Endothelial cell of umbilical vein (primary cell): ENCODE results near the gene SPTBN5. TPM values are rescaled to one million over a fixed set of nuclear protein-coding genes. Genes with fewer than 3 reads are reported as not detected.

Experiments used
- BruUV-seq: library from RNA; stranded (reverse); fragments of 400-500 nt; replicated peaks from 2 replicates; lab custom pipeline; 2021; lab: Mats Ljungman, UMichigan
- CTCF ChIA-PET: fragments of 300-600, 350-600 bp; sonication (Branson Sonifier 250); formaldehyde crosslinking; loops from one replicate; lab custom pipeline; 2021; ENCODE audit warnings: antibody characterized with exemption, inconsistent platforms; lab: Charles Lee
- POLR2A ChIA-PET: fragments of 300-600, 350-600 bp; sonication (Branson Sonifier 250); formaldehyde crosslinking; loops from one replicate; lab custom pipeline; 2021; ENCODE audit warnings: antibody characterized with exemption, inconsistent platforms; lab: Charles Lee
- DNase-seq: peaks from one replicate; pipeline ENCODE4 v3.0.0-alpha.2; 2011; ENCODE audit warnings: low read depth, low spot score
- FAIRE-seq: peaks from 2 replicates; lab custom pipeline; 2011; peaks lifted over from hg19 to GRCh38; lab: Jason Lieb, UNC
- H2AFZ ChIP-seq: 2 replicates; pipeline ENCODE4 v1.6.0; 2012; ENCODE audit warnings: low read depth, low read length, control low read depth, inconsistent platforms
- H3K27ac ChIP-seq: 2 replicates; pipeline ENCODE4 v1.5.1; 2011; ENCODE audit warnings: low read depth, mild to moderate bottlenecking, control low read depth, low read length, moderate library complexity; ENCODE audit not compliant: insufficient read depth
- H3K27me3 ChIP-seq, 2 experiments: 2 replicates each; pipeline versions ENCODE4 v1.6.0 to v1.6.1; 2011; ENCODE audit warnings: low read length in 2 of 2, mixed read lengths in 1 of 2; ENCODE audit not compliant: control insufficient read depth in 2 of 2, insufficient read depth in 2 of 2
- H3K36me3 ChIP-seq, 2 experiments: 2 replicates in 1 of 2; 3 replicates in 1 of 2; pipeline ENCODE4 v1.5.1; 2011; ENCODE audit warnings: low read length in 2 of 2, mild to moderate bottlenecking in 1 of 2, moderate library complexity in 1 of 2; ENCODE audit not compliant: control insufficient read depth in 2 of 2, insufficient read depth in 2 of 2; ENCODE audit errors: extremely low read depth in 1 of 2
- H3K4me1 ChIP-seq: 3 replicates; pipeline ENCODE4 v1.5.1; 2011; ENCODE audit warnings: mild to moderate bottlenecking, low read length; ENCODE audit not compliant: control insufficient read depth, insufficient read depth; ENCODE audit errors: extremely low read depth
- H3K4me2 ChIP-seq: 2 replicates; pipeline ENCODE4 v1.6.1; 2011; ENCODE audit warnings: low read length, control low read depth, mixed read lengths; ENCODE audit not compliant: insufficient read depth
- H3K4me3 ChIP-seq, 3 experiments: fragments of 200-600 bp in 1 of 3; sonication (generic), shearing (Covaris generic) in 1 of 3; replicated peaks in 1 of 3; 2 replicates each; pipeline ENCODE4 v1.5.1; 2011 to 2016; ENCODE audit warnings: control low read depth in 3 of 3, low read length in 3 of 3, mild to moderate bottlenecking in 2 of 3, inconsistent platforms in 1 of 3, low read depth in 1 of 3, moderate library complexity in 1 of 3; ENCODE audit not compliant: insufficient read depth in 1 of 3
- H3K79me2 ChIP-seq: 2 replicates; pipeline ENCODE4 v1.6.0; 2012; ENCODE audit warnings: low read length, inconsistent platforms; ENCODE audit not compliant: control insufficient read depth, insufficient read depth
- H3K9ac ChIP-seq: replicated peaks from 2 replicates; pipeline ENCODE3; 2011; ENCODE audit warnings: low read length, control low read depth; ENCODE audit not compliant: insufficient read depth; ENCODE audit errors: extremely low read depth
- H3K9me1 ChIP-seq: replicated peaks from 3 replicates; pipeline ENCODE4 v1.6.0; 2011; ENCODE audit warnings: mild to moderate bottlenecking, low read length; ENCODE audit not compliant: control insufficient read depth, insufficient read depth; ENCODE audit errors: extremely low read depth
- H3K9me3 ChIP-seq: replicated peaks from 2 replicates; pipeline ENCODE4 v1.5.1; 2012; ENCODE audit warnings: low read length, inconsistent platforms; ENCODE audit not compliant: control insufficient read depth, insufficient read depth
- H4K20me1 ChIP-seq: replicated peaks from 2 replicates; pipeline ENCODE3; 2011; ENCODE audit warnings: mild to moderate bottlenecking, low read length; ENCODE audit not compliant: control insufficient read depth, insufficient read depth; ENCODE audit errors: extremely low read depth
- EZH2 ChIP-seq: IDR thresholded peaks from 2 replicates; pipeline ENCODE4 v1.6.1; 2012; ENCODE audit warnings: borderline replicate concordance, low read depth, mild to moderate bottlenecking, moderate library complexity, low read length, inconsistent platforms; ENCODE audit not compliant: severe bottlenecking
- FOS ChIP-seq: IDR thresholded peaks from 2 replicates; pipeline ENCODE4 v1.6.1; 2011; ENCODE audit warnings: mild to moderate bottlenecking, low read length, moderate library complexity, borderline replicate concordance; ENCODE audit not compliant: insufficient read depth
- GATA2 ChIP-seq: IDR thresholded peaks from 2 replicates; pipeline ENCODE4 v1.7.0; 2011; ENCODE audit warnings: low read depth, mild to moderate bottlenecking, moderate library complexity, mixed read lengths, low read length; ENCODE audit not compliant: insufficient read length, insufficient read depth
- JUN ChIP-seq: IDR thresholded peaks from 2 replicates; pipeline ENCODE4 v1.6.1; 2011; ENCODE audit warnings: borderline replicate concordance, low read depth; ENCODE audit not compliant: insufficient read length, insufficient read depth
- MYC ChIP-seq: IDR thresholded peaks from one replicate; pipeline ENCODE4 v1.6.1; 2011; ENCODE audit warnings: mild to moderate bottlenecking, low read depth, low read length
- POLR2A ChIP-seq: IDR thresholded peaks from 2 replicates; pipeline ENCODE4 v1.6.1; 2012; ENCODE audit warnings: low read depth, mild to moderate bottlenecking, control low read depth, low read length
- POLR2AphosphoS5 ChIP-seq: IDR thresholded peaks from 2 replicates; pipeline ENCODE4 v1.6.1; 2012; ENCODE audit warnings: low read depth, mild to moderate bottlenecking, control low read depth, low read length, moderate library complexity; ENCODE audit not compliant: insufficient read depth
- dilution Hi-C: fragments of 300-500 bp; cut with MboI; formaldehyde crosslinking; loops from one replicate; pipeline ENCODE4 v1.15.0; 2019; ENCODE audit warnings: low sequenced_read_pairs; ENCODE audit not compliant: extremely low pct_ligation_motif_present
- intact Hi-C: fragments of 100-400 bp; cut with micrococcal nuclease; formaldehyde crosslinking; loops from one replicate; pipeline ENCODE4 v1.10.0; 2022
- polyA plus RNA-seq, 4 experiments: library from polyadenylated mRNA; depleted of rRNA in 3 of 4; stranded (reverse) in 3 of 4; unstranded in 1 of 4; fragments of >200 nt; gene quantifications; 2 replicates each; pipeline versions ENCODE4 v1.2.1 to v1.2.3, GENCODE V29; 2011 to 2012; ENCODE audit warnings: missing spikeins in 1 of 4
- total RNA-seq: library from RNA; stranded (reverse); gene quantifications from 2 replicates; pipeline ENCODE4 v1.2.3, GENCODE V29; 2021
- TF ChIP-seq, protein P1 (sequence below), 2 donors: IDR thresholded peaks; 1 replicate in 1 of 2; 2 replicates in 1 of 2; pipeline ENCODE4 v1.5.1; 2011; ENCODE audit warnings: low read length in 2 of 2, mild to moderate bottlenecking in 2 of 2, moderate library complexity in 2 of 2, control low read depth in 1 of 2, inconsistent platforms in 1 of 2, low read depth in 1 of 2; ENCODE audit not compliant: insufficient read depth in 1 of 2; ENCODE audit errors: extremely low read depth in 1 of 2
- TF ChIP-seq, protein P2 (sequence below): IDR thresholded peaks from 2 replicates; pipeline ENCODE4 v1.6.1; 2011; ENCODE audit not compliant: insufficient read depth, insufficient read length

Gene SPTBN5
- total and polyA plus RNA-seq, 2 donors (not counting 3 experiments of a cell fraction or from before 2014, with no cell fraction given) = 12.0 to 19.0 TPM

DNA sequence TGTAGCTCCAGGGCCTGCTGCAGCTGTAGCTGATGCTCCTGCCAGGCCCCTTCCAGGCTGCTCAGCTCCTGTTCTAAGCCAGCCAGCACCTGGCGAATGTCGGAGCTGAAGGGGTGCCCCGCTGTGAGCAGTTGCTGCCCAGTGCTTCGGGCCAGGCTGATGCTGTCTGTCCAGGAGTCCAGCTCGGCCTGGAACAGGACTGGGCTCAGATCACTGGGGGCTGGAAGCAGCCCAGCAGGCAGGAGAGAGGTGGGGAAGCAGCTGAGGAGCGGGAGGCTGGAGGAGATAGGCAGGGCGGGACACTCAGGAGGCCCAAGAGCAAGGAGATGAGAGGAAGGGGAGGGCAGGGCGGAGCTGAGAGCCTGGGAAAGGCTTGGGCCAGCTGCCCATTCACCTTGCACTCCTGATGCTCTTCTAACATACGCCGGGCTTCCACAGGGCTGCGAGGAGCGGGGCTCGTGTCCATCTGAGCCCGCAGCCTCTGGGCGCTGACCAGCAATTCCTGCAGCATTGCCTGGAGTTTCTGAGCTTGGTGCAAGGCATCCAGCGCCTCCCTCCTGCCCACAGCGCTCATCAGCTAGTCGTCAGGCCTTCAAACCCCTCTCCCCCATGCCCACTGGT lies 32.0 kb downstream of the SPTBN5 start:
- H3K4me2 ChIP-seq = no peak overlapping the region
- POLR2A ChIA-PET = no interaction called here
- dilution Hi-C loops = no loop called here
- FAIRE-seq (no peak), DNase-seq (no peak)
- TF ChIP-seq MYC (no peak), JUN (no peak), POLR2A (no peak), FOS (no peak), POLR2AphosphoS5 (no peak), EZH2 (no peak), GATA2 (no peak)
- TF ChIP-seq, protein P1, sequence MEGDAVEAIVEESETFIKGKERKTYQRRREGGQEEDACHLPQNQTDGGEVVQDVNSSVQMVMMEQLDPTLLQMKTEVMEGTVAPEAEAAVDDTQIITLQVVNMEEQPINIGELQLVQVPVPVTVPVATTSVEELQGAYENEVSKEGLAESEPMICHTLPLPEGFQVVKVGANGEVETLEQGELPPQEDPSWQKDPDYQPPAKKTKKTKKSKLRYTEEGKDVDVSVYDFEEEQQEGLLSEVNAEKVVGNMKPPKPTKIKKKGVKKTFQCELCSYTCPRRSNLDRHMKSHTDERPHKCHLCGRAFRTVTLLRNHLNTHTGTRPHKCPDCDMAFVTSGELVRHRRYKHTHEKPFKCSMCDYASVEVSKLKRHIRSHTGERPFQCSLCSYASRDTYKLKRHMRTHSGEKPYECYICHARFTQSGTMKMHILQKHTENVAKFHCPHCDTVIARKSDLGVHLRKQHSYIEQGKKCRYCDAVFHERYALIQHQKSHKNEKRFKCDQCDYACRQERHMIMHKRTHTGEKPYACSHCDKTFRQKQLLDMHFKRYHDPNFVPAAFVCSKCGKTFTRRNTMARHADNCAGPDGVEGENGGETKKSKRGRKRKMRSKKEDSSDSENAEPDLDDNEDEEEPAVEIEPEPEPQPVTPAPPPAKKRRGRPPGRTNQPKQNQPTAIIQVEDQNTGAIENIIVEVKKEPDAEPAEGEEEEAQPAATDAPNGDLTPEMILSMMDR (IDR thresholded peaks at IDR 0.05; ENCODE audit: extremely low read depth in 1 of 2, insufficient read depth in 1 of 2, low read depth in 1 of 2, low read length in 2 of 2) = no peak
- TF ChIP-seq, protein P2, sequence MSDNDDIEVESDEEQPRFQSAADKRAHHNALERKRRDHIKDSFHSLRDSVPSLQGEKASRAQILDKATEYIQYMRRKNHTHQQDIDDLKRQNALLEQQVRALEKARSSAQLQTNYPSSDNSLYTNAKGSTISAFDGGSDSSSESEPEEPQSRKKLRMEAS = no peak
- H3K27ac ChIP-seq = no peak overlapping the region
- CTCF ChIA-PET = interaction anchor here (1.8 kb wide), 1 partner anchor 43 kb away, joined by 6 read pairs; no protein-coding TSS in a partner anchor
- no peaks in the 10 kb centered on the region for H3K27me3 ChIP-seq
- BruUV-seq = TSS peak; percentile 37
- H3K79me2 ChIP-seq = no peaks in the 10 kb centered on the region
- no peak overlapping the region for H3K4me3 ChIP-seq
- H4K20me1 ChIP-seq = no peaks in the 10 kb centered on the region
- H3K9me3 ChIP-seq = no peaks in the 10 kb centered on the region
- H3K9ac ChIP-seq = no peak overlapping the region
- H2AFZ ChIP-seq = no peak overlapping the region
- peaks cover 8 to 34% of the 10 kb centered on the region in 2 experiments for H3K36me3 ChIP-seq
- intact Hi-C loops = no loop called here
- no peaks in the 10 kb centered on the region for H3K4me1 ChIP-seq
- H3K9me1 ChIP-seq = no peaks in the 10 kb centered on the region
